OCI-LY1 (cell line): Measurements from ENCODE around the gene SLC44A3.

Source experiments
- CTCF ChIP-seq: fragments of 200-600 bp; sonication (generic), shearing (Covaris generic); IDR thresholded peaks from 2 replicates; pipeline ENCODE4 v1.5.1; 2017; ENCODE audit warnings: mild to moderate bottlenecking, antibody characterized with exemption, low read length, moderate library complexity, mixed read lengths
- EZH2 ChIP-seq: fragments of 200-600 bp; sonication (generic), shearing (Covaris generic); IDR thresholded peaks from 2 replicates; pipeline ENCODE4 v1.8.0; 2017; ENCODE audit warnings: borderline replicate concordance, mixed run types, mild to moderate bottlenecking, antibody characterized with exemption, low read length, moderate library complexity, mixed read lengths

- TF ChIP-seq CTCF (no peak), EZH2 (no peak)
These were observed 67.5 kb downstream of the SLC44A3 start for GRCh38 chr1:94887603-94888171.
